GM21367 (cell line): ENCODE data around the gene ZNF83.
"Not testable (repeated sequence)": the region's sequence is repeated elsewhere in the genome, so short reads cannot be mapped to it uniquely, and the experiment has no call there.

Experiments used
- ATAC-seq: cut with Tn5 transposase; IDR thresholded peaks from one replicate; pipeline ENCODE4 v1.9.1; 2021; ENCODE audit not compliant: unreplicated experiment

Gene ZNF83

DNA sequence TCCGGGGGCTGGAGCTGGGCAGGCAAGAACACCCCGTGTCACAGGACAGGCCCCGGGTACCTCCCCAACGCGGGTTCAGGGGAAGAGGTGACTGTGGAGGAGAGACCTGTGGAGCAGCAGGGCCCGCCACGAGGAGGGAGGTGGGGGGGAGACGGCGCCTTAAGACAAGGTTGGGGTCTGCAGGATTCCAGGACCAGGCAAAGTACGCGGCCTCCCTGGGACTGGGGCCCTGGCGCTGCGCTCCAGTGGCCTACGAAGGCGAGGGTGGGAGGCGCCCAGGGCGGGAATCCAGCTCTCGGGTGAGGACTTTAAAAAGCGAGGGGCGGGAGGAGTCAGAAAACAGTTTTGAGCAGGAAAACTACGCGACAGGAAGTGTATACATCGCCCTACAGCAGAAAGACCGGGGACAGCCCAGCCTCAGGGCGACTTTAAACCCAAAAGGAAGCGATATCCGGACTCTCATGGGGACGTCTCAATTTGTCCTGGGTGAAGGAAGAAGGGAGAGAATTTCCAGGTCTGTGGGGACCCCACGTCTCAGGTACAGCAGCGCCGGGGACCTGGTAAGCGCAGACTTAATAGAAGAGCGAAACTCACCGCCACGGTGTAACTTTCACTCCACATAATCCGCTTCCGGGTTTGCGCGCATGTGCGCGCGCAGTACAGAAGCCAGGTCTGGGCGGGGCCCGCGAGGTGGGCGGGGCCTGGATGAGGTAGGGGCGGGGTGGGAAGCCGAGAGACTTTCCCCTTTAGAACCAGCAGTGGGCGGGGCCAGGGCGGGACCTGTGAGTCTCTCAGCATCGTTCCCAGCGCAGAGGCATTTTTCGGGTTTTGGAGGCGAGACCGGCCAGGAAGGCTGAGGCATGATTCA, at the start of gene ZNF83:
Gene ZNF83 (minus strand): TSS at position 638 of the 868 bp plus-strand sequence.
- peak; percentile 72 for ATAC-seq

- no peak for ATAC-seq
These were observed 49.5 kb upstream of the ZNF83 start for GRCh38 chr19:52687684-52688083.

DNA sequence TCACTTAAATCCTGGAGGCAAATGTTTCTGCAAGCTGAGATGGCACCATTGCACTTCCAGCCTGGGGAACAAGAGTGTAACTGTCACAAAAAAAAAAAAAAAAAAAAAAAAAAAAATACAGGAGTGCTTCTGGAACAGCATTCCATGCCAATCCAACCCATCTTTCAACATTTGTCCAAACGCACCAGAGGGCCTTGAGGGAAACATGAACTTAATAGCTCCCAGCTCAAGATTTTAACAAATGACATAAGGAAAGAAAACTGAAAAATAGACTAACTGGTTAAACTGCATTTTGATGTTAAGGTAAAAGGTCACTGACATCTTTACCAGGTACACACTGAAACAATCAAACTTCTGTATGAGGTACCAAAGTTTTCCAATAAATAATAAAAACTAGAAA, 47.7 kb upstream of the ZNF83 start:
- ATAC-seq = no peak

DNA sequence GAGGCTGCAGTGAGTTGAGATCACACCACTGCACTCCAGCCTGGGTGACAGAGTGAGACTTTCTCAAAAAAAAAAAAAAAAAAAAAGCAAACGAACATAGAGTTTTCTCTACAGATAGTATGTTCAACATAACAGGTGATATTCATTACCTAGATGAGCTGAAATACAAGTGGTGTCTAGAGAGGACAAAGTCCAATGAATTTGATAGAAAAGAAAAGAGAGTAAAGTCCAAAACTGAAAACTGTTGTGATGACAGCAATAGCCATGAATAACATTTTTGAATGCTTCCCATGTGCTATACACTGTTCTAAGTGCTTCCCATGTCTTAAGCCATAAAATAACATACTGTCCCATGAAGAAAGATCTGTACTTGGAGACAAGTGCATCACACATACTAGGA, 43.1 kb upstream of the ZNF83 start:
- ATAC-seq = not testable (repeated sequence)

GRCh38 chr19:52679598-52679997, 41.4 kb upstream of the ZNF83 start:
- ATAC-seq = no peak

DNA sequence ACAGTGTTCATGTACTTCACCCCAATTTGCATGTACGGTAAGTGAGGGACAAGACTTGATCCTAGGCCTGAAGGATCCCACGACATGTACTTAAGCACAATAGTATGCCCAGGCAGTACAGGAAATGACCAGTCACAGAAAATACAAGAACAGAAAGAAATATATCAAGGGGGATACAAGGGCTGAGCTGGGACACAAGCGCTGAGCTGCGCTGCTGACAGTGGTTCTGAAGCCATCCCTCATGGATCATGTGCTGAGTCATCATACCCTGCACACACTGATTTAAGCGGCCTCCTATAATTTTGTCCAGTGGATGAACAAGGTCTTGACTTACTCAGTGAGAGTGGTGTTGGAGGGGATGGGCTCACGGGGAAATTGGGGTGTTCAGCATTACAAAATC, 37.1 kb upstream of the ZNF83 start:
- ATAC-seq = not testable (repeated sequence)

GRCh38 chr19:52673014-52673413, 34.9 kb upstream of the ZNF83 start:
- no peak for ATAC-seq

DNA sequence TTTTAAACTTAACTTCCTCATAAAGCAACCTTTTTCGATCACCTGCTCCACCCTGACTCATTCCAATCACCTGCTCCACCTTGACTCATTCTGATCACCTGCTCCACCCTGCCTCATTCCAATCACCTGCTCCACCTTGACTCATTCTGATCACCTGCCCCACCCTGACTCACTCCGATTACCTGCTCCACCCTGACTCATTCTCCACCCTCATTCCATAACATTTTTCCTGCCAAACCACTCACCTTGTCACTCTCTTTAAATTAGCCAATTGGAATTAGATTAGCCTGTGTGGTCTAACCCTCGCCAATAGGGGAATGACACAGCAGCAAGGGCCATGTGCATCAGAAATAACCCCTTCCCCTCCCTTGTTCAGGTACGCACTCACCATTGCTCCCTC, 31.9 kb upstream of the ZNF83 start:
- no peak for ATAC-seq

DNA sequence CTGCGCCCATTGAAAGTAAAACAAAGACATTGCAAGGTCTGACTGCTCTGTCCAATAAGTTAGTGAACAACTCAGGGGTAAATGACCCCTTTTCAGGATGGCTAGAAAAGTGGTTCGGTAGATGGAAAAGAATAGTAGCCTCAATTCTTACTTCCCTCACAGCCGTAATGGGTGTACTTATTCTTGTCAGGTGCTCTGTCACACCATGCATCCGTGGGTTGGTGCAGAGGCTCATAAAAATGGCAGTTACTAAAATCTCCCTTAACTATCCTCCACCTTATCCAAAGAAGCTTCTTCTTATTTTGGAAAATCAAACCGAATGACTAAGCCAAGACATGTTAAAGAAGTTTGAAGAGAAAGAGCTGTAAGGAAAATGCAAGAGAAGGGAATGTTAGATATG, 31.4 kb upstream of the ZNF83 start:
- no peak for ATAC-seq

DNA sequence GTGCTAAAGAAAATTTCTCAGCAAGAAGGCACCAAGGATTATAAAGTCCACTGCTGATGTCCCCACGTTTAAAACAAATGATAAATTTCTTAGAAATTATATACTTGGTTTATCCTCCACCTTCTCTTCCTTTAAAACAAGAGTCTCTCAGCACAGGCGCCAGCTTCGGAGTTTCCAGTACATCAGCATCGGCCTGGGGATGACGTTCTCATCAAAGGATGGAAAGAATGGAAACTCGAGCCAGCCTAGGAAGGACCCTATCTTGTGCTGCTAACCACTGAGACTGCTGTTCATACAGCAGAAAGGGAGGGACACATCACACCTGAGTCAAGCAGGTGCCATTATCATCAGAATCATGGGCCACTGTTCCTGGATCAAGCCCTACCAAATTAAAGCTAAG, 29.8 kb upstream of the ZNF83 start:
- ATAC-seq = no peak

DNA sequence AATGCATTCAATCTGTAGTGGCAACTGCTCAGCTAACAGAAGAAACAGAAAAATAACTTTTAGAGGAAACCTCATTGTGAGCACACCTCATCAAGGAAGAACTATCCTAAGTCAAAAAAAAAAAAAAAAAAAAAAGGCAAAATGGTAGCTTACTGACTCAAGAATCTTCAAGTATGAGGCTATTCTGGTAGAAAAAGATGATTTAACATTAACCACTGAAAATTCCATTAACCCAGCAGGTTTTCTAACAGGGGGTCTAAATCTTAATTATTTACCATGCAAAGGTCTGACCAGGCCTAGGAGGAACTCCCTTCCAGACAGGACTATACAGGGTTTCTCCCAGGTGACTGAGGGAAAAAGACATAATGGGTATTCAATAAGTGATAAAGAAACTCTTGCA, 28.4 kb upstream of the ZNF83 start:
- no peak for ATAC-seq

GRCh38 chr19:52665529-52665928, 27.4 kb upstream of the ZNF83 start:
- no peak for ATAC-seq

- no peak for ATAC-seq
These were observed 26.9 kb upstream of the ZNF83 start for GRCh38 chr19:52665027-52665426.

GRCh38 chr19:52664461-52664860, 26.3 kb upstream of the ZNF83 start:
- ATAC-seq = no peak

- ATAC-seq = no peak
These were observed 24.5 kb upstream of the ZNF83 start for GRCh38 chr19:52662631-52663030.

DNA sequence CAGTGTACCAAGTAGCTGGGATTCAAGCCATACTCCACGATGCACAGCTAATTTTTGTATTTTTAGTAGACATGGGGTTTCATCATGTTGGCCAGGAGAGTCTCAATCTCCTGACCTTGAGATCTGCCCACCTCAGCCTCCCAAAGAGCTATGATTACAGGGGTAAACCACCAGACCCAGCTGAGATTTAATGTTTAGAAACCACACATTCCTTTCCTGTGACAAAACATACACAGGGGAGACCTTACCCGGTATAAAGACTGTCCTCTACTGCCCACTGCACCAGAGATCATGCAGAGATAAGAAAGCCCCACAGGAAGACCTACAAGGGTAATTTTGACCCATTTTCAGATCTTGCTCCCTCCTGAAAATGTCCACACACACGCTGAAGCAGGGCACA, 22.8 kb upstream of the ZNF83 start:
- no peak for ATAC-seq

DNA sequence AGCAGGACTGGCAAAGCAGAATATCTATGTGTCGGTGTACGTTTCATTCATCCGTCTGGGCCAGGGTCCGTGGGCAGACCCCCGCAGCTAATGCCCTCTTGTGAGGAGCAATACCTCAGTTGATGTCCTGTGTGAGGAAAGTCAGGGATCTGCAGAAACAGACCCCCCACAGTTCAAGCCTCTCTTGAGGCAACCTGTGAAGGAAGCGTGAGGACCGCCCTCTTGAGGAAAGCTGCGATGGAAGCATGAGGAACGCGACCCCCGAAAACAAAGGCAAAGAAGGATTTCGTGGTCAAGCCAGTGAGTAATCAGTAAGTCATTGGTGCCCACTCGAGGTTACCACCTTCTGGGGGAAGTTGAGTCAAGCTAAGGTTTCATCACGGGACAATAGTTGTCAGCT, 20.9 kb upstream of the ZNF83 start:
- ATAC-seq = no peak

DNA sequence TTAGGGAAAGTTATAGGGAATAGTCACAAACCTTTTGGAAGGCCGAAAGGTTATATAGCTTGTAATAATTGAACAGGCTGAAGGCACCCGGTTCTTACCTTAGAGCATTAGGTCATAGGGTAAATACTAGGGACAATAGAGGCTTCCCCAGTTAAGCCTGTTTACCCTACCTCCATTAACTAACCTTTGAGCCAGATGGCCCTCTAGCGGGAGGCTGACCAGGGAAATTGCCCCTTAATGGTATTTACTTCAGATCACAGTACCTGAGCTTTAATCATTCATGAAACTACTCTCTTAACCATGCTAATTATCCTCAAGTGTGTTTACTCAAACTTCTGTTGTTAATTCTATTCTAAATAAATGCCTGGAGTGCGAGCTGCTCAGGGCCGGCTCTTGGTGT, 20.4 kb upstream of the ZNF83 start:
- no peak for ATAC-seq

DNA sequence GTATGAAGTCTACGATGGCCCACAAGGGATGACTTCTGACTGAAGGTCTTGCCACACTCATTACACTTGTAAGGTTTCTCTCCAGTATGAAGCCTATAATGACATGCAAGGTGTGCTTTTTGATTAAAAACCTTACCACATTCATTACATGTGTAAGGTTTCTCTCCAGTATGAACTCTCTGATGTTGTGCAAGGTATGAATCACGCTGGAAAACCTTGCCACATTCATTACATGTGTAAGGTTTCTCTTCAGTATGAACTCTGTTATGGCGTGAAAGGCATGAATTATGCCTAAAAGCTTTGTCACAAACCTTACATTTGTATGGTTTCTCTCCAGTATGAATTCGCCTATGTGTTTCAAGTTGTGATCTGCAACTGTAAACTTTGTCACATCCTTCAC, 15.0 kb upstream of the ZNF83 start:
- no peak for ATAC-seq

- ATAC-seq = no peak
These were observed 13.8 kb upstream of the ZNF83 start for GRCh38 chr19:52651956-52652355.

GRCh38 chr19:52648336-52649016, 10.3 kb upstream of the ZNF83 start:
- ATAC-seq = no peak

DNA sequence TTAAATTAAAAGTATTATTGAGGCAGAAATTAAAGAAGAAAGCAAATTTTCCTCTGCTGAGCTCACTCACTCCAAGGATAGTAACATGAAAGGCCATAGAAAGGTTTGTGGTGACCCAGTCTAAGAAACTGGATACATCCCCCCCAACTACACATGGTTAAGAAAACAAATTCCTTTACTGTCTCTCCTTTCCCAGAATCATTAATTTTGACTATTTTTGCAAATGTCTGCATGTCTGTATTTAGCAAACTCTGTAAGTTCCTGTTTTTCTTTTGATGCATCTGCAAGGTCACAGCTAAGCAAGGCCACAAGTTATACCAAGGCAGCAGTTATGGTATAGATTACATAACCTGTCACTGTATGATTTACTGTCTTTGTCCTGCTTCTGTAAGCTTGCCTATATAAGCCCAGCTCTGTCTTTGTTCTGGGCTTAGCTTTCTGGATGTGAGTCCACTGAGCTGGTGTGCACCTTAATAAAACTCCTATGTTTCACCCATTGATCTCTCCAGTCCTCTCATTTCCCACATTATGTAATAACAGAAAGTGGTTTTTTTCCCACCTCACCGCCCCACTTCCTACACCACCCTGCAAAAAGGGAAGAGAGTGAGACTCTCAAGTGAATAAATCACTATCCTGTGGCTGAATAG, 8.5 kb upstream of the ZNF83 start:
- no peak for ATAC-seq
